HG03521 (cell line): ENCODE data around the gene ZNF790.
"Not testable (repeated sequence)": the region's sequence is repeated elsewhere in the genome, so short reads cannot be mapped to it uniquely, and the experiment has no call there.

Experiments
- ATAC-seq: cut with Tn5 transposase; IDR thresholded peaks from one replicate; pipeline ENCODE4 v1.9.1; 2021; ENCODE audit warnings: mild to moderate bottlenecking, moderate library complexity; ENCODE audit not compliant: unreplicated experiment

Gene ZNF790

DNA sequence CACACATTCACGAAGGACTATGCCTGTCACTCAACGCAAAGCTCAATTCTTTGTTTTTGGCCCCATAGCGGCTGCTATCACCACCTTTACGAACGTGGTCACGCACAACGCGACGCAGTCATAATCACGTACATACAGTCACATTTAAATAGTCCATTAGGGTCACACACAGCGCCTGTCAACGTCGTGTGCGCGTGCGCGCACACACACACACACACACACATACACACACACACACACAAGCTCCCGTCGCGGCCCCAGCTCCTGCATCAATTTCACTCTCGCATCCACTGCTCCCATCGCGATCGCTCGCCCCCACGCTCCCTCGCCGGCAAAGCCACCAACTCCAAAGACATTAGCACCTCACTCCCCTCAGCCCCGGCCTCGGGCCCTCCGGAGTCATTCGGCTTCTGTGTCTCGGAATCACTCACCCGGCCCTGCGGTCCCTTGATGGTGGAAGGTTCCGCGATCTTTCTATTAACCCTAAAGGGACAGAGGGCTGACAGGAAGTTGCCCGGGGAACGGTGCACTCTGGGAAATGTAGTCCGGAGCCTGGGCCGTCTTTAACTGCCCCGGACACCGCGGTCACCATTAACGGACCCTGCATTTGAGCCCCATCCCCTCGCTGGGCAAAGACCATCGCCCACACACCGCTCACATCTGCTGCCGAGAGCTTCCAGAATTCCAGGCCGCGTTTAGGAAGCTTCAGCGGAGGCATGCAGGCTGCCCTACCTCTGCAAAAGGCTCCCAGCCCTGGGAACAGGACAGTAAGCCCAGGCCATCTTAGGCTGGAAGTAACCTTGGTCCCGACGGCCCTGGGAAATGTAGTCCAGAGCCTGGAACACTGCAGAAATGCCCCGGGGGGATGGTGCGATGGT is at the start of gene ZNF790:
TSS of gene ZNF790 (minus strand) at position 482 of the 878 bp plus-strand sequence. CDS start 12,768 bp downstream, outside the sequence.
- ATAC-seq, result peak; percentile 86

GRCh38 chr19:36876993-36877938 is 39.1 kb upstream of the ZNF790 start:
- ATAC-seq, result no peak

- no peak for ATAC-seq
Observed at GRCh38 chr19:36851898-36852297, 13.7 kb upstream of the ZNF790 start.

- ATAC-seq, result peak; percentile 59
Observed at GRCh38 chr19:36850559-36851442, 12.6 kb upstream of the ZNF790 start, which contains the start of gene ZNF345. Gene ZNF345, plus strand, starts transcription at chr19:36850876. Its CDS starts 25,955 bp downstream, at chr19:36876831.

DNA sequence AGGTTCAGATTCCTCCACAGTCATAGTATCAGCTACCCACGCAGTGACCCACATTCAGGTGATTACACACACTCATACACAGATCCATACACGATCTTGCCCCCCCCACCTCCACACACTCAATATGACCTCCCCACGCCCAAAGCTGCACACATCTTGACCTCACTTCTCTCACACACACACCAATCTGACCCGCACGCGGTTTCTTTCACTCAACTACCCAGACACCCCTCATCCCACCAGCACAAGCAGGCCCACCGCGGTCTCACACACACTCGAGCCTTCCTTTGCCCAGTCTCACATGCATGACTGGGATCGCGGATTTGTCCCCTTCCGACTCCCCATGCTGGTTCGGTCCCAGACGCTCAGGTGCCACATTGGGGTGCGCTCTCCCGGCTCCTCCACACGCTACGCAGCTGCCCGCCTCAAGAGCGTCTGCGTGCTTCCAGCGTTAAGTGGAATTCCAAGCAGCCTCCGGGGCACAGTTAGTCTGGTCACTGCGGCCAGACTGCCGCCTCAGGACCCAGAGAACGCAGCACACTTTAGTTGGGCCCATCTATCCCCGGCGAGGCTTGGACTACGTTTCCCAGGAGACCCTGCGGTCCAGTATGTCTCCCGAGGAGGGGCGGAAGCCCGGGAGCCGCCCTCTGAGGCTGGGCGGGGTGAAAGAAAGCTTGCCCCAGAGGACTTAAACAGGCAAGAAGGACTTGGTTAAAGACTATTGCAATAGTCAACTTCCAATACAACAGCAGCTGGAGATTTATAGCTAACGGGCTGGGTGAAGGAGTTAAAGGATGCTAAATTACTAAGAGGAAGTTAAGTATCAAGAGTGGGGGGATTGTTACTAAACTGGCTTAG is 11.7 kb upstream of the ZNF790 start:
- ATAC-seq, result peak; percentile 84

DNA sequence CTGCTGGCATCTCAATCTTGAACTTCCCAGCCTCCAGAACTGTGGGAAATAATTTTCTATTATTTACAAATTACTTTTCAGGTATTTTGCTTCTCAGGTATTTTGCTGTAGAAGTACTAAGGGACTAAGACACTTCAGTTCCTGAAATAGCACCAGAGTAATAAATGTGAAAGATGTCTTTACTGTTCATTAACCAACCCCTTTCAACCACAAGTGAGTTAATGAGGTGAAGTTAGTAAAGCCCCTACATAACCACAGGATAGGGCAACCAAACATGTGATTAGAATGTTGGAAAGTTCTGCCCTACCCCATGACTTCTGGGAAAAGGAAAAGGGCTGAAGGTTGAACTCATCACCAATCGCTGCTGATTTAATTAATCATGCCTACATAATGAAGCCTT is 9.8 kb upstream of the ZNF790 start:
- no peak for ATAC-seq

DNA sequence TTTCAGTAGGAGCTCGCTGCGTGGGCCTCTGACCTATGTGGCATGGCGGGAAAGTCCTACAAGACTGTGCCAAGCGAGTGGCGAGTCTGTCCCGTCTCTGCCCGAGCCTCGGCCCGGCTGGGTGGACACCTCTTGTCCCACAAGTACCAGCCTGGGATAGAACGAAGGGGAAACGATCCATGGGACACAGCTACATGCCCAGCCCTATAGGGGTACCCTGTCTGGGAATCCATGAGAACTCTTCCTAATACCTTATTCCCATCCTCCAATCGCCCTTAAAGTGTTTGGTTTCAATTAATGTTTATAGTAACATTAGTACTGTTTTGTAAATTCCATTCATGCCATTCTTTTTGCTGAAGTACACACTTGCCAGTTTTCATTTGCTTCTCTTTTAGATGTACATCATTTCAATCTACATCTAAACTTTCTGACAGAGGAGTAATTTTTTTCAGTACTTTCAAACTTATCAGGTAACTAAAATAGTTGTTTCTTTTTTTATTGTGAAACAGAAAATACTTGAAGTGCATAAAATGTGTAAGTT is 667 bp upstream of the ZNF790 start:
- no peak for ATAC-seq

DNA sequence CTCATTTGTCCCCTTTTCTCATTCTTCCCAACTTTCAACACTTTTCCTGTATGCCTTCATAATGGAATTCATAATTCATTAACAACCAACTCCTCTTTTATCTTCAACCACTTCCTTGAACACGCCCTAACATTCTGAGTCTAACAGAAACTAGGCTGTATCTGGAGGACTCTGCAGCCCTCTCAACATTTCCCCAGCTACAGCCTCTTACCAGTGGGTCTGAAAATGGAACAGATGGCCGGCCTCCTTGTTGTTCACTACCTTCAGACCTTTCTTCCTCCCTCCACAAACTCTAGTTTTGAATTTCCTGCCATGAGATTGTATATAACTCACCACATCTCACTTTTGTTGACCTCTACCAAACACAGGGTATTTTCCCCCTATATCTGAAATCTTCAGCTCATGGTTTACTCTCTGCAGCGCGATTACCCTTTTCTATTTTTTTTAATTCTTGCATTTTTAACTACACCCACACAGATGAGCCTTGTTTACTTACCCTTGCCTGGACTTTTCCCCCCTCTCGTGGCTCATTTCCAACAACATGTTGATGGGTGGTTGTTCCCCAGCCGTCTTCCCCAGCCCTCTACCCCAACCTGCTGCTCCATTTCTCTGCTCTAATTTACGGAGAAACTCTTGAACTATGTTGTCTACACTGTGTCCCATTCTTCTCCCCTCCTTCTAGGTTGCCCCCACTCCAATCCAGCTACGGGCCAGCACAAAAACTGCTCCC is 846 bp downstream of the ZNF790 start:
- no peak for ATAC-seq

GRCh38 chr19:36833430-36833829 is 4.8 kb downstream of the ZNF790 start:
- no peak for ATAC-seq

DNA sequence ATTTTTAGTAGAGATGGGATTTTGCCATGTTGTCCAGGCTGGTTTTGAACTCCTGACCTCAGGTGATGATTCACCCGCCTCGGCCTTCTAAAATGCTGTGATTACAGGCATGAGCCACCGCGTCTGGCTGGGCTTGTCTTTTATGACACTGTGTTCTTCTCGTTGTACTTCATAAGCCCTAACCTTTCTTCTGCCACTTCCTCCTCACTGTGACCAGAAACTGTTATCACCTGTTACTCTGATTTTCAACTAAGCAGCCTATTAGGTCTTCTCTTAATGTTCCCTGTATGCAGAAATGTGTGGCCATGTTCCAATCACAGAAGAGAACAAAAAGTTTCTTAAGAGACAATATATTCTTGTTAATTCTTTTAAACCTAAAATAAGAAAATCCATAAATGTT is 16.4 kb downstream of the ZNF790 start:
- ATAC-seq, result no peak

GRCh38 chr19:36819130-36819630 is 19.0 kb downstream of the ZNF790 start:
- ATAC-seq, result no peak

DNA sequence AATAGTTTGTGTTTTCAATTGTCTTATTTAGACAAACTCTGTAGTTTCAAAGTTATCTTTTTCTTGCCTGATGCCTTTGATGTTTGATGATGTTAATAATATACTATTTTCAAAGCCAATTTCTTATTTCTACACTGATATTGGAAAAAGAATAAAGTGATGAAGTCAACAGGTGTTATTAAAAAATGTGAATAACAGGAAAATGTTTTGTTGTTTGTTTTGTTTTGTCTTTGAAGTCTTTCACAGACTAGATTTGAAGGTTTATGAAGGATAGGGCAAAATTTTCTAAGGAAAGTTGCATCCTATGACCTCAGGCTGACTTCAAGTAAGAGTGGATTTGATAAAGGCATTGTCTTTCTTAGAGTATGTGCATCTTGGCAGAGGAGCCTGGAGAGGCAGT is 31.2 kb downstream of the ZNF790 start:
- no peak for ATAC-seq

DNA sequence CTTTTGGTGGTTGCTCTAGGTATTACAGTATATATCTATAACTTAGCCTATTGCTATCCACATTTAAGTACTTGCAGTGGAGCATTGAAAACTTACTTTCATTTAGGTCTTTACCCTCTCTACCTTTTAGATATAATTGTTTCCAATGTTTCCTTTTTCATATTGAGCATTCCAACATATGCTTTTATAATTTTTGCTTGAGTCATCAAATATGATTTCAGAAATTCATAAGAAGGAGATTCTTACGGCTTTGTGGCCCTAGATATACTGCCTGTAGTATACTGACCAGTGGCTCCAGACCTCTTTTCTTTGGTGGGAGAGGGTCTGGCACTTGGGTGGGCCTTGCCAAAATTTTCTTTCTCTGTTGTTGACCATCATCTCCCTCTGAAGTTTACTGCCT is 32.8 kb downstream of the ZNF790 start:
- no peak for ATAC-seq

GRCh38 chr19:36797786-36798108 is 40.4 kb downstream of the ZNF790 start:
- no peak for ATAC-seq

DNA sequence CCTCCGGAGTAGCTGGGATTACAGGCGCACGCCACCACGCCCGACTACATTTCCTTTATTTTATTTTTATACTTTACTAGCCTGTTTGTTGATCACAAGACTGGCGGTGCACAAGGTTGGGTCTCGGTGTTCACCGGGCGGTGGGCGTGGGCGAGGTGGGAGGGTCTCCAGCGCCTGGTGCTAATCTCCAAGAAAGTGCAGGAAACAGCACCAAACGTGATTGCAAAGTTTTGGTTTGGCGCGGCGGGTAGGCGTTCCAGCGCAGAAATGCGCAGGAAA is 41.5 kb downstream of the ZNF790 start:
- ATAC-seq, result no peak

DNA sequence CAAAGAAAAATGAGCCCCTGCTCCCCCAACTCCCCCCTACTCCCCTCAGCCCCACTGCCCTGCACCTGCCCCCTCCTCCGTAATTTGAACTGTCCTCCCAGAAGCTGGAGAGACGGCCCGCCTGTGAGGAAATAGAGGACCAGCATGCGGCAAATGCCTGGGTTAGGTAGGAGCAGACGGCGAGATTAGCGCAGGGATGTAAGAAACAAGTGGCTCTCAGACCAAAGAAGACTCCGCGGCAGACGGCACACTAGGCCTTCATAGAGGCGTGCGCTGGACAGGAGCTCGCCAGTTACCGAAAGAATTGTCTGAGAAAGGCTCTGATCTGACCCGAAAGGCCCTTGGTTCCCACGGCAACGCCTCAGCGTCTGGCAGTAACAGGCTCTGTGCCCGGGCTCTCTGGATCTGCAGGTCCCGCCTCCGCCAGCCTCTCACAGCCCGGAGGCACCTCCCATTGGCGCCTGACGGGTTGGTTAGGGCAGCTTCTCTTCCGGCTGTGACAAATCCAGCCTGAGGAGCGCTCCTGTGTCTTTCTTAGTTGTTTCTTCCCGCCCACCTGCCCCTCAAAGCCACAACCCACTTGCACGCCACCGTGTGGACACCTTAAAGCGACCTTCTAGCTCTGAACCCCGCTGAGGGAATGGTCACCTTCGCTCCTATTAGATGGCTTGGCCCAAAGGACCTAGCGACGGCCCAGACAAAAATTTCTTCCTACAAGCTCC is 46.6 kb downstream of the ZNF790 start:
- ATAC-seq, result not testable (repeated sequence)

DNA sequence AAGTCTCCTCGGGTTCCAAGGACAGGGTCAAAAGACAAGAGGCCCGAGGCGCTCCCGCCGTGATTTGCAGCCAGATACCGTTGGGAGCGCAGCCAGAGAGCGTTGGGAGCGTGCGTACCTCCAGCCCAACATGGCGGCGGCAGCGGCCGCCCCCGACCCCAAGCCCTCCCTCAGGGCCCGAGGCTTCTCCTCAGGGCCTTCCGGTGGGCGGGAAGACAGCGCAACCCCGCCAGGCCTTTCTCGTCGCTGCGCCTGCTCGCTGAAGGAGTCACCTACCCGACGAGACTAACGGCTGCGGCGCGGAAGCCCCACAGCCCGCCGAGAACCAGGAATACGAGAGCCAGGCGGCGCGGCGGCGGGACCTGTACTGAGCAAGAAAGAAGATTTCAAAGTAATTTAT is 62.4 kb downstream of the ZNF790 start:
- ATAC-seq, result no peak

- ATAC-seq, result no peak
Observed at GRCh38 chr19:36773223-36773579, 65.0 kb downstream of the ZNF790 start.
